ENCODE data around the gene TRMT112.

Gene TRMT112

DNA sequence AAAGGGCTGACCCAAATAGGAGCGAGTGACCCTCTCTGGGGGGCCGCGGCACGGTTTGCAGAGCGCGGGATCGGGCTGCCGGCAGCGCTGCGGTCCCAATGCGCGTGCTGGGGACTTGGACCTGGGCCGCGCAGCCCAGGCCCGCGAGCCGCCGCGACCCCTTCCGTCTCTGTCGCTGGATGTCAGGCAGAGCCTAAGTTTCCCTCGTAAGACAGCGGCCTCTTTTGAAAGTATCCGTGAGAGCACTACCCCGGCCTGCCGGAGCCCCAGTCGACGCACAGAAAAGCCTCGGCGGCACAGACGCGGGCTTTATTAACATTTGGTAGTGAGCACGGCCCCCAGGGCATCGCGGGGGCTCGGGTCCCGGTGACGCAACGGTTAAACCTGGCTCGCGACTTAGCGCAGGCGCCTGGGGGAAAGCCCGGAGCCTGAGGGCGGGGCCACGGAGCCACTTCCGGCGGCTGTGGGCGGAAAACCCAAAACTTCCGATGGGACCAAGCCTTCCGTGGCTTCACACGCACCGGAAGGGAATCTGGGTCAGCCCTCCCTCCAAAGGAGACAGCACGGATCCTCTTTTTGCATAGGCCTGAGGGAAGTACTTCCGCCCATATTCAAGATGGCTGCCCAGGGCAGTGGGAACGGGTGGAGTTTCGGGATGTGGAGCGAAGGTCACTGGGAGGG, 47.7 kb downstream of the TRMT112 start:
- Histone ChIP-seq H3K4me1 (ENCODE audit: control insufficient read depth, insufficient read depth, low read length, poor library complexity, severe bottlenecking) (peaks cover 12% of the 10 kb centered on the region), H3K27ac (ENCODE audit: insufficient read depth, low read length, poor library complexity, severe bottlenecking) (peak overlapping the region; percentile 98), H3K4me3 (ENCODE audit: insufficient read depth, low read depth, low read length, poor library complexity, severe bottlenecking) (peak overlapping the region; percentile 61)

DNA sequence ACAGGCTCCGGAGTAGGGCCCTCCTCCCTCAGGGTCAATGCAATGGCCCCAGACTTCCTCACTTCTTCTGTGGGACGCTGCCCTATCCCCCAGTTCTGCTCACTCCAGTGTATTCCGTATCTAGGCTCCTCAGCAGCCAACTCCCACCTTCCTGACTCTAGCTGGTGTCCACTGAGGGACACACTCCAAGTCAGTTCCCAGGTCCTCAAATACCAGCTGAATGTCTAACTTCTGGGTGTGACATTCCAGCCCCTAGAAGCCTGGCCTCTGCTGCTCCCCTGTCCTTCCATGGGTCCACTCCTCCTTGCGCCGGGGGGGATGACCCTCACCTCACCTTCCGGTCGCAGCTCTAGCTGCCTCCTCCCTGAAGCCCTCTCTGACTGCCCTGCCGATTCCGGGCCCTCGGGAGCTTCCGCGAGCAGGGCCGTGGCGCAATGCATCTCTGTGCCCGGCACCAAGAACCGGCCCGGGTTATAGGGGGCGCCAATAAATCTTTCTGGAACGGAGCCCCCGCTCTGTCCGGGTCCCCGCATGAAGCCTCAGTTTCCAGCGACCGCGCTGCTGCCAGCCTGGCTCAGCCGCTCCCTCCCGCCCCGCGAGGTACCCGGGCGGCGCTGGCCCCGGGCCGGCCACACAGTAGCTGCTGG, 48.3 kb downstream of the TRMT112 start:
- peak overlapping the region; percentile 98 for H3K27ac ChIP-seq (ENCODE audit: insufficient read depth, low read length, poor library complexity, severe bottlenecking)
- peaks cover under 1% of the 10 kb centered on the region for H3K36me3 ChIP-seq (ENCODE audit: control insufficient read depth, insufficient read depth, low read length)
- DNase-seq: no peak
- H3K27me3 ChIP-seq (replicated peaks; ENCODE audit: control insufficient read depth, insufficient read depth, low read length, poor library complexity, severe bottlenecking): no peaks in the 10 kb centered on the region
- H3K4me1 ChIP-seq (ENCODE audit: control insufficient read depth, insufficient read depth, low read length, poor library complexity, severe bottlenecking): peaks cover 12% of the 10 kb centered on the region
- no peaks in the 10 kb centered on the region for H3K9me3 ChIP-seq (ENCODE audit: control insufficient read depth, low read length)
- peak overlapping the region; percentile 61 for H3K4me3 ChIP-seq (ENCODE audit: insufficient read depth, low read depth, low read length, poor library complexity, severe bottlenecking)

More for the DNA sequence above, 47.7 kb downstream of the TRMT112 start:
- Histone ChIP-seq H3K27me3 (replicated peaks; ENCODE audit: control insufficient read depth, insufficient read depth, low read length, poor library complexity, severe bottlenecking) (no peaks in the 10 kb centered on the region), H3K9me3 (ENCODE audit: control insufficient read depth, low read length) (no peaks in the 10 kb centered on the region), H3K36me3 (ENCODE audit: control insufficient read depth, insufficient read depth, low read length) (no peaks in the 10 kb centered on the region)
- peak; percentile 96 to 97 (median 97) for DNase-seq

DNA sequence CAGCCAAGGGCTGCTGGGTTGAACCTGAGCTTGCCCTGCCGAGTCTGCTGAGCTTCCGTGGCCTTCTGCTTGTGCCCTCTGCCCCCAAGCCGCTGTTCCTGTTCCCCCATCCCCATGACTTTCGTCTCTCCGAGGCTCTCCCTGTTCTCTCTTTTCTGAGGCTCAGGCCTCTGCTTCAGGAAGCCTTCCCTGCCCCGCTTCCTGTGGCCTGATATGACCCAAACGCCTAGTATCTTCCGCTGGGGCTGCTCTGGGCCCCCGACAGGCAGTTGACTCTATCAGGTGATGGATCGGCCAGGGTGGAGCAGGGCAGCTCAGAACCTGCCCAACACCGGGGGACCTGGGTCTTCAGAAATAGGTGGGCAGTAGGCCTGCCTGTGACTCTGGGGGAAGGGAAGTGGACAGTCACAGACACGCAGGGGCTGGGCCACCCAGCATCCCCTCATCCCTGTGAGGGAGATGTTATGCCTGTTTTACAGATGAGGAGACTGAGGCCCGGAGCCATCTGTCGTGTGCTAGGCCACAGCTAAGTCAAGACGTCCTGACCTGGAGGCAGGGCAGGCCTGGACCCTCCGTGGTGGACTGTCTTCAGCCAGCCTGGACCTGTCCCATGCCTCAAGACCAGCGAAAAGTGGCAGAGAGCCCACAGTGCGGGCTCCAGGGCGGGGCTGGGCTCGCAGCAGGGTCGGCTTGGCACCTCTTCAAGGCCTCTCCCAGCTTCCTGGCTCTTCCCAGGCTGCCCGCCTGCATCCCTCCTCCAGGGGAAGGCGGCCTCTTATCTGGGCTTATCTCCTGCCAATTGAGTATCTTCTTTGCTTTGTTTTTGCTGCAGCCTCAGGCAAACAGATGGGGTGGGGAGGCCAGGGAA, 49.1 kb downstream of the TRMT112 start:
- Histone ChIP-seq H3K4me1 (ENCODE audit: control insufficient read depth, insufficient read depth, low read length, poor library complexity, severe bottlenecking) (peaks cover 12% of the 10 kb centered on the region), H3K9me3 (ENCODE audit: control insufficient read depth, low read length) (no peaks in the 10 kb centered on the region), H3K36me3 (ENCODE audit: control insufficient read depth, insufficient read depth, low read length) (peaks cover 6% of the 10 kb centered on the region), H3K27ac (ENCODE audit: insufficient read depth, low read length, poor library complexity, severe bottlenecking) (peak overlapping the region; percentile 98), H3K27me3 (replicated peaks; ENCODE audit: control insufficient read depth, insufficient read depth, low read length, poor library complexity, severe bottlenecking) (no peaks in the 10 kb centered on the region), H3K4me3 (ENCODE audit: insufficient read depth, low read depth, low read length, poor library complexity, severe bottlenecking) (peak overlapping the region; percentile 61)
- no peak for DNase-seq

DNA sequence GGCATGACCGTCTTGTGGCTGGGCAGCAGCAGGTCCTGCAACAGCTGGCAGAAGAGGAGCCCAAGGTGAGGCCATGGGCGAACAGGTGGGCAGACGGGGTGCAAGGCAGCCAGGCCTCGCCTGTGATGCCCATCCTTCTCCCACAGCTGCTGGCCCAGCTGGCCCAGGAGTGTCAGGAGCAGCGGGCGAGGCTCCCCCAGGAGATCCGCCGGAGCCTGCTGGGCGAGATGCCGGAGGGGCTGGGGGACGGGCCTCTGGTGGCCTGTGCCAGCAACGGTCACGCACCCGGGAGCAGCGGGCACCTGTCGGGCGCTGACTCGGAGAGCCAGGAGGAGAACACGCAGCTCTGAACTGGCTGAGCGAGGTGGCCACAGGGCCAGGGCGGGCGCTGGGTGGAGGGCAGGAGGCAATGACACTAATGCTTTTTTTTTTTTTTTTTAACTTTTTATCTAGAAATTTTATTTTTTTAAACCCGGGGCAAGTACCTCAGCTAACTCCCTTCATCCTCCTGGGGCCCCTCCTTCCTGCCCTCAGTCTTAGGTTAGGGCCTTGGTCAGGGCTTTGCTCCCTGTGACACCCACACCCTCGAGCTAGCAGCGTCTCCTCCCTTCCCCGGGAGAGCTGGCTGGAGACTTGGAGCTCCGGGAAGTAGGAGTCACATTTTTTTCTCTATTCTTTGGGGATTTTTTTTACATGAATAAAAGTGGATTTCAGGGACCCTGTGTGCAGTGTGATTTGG, 50.0 kb downstream of the TRMT112 start:
- Histone ChIP-seq H3K9me3 (ENCODE audit: control insufficient read depth, low read length) (no peaks in the 10 kb centered on the region), H3K4me3 (ENCODE audit: insufficient read depth, low read depth, low read length, poor library complexity, severe bottlenecking) (no peak overlapping the region), H3K36me3 (ENCODE audit: control insufficient read depth, insufficient read depth, low read length) (peaks cover 6% of the 10 kb centered on the region), H3K27ac (ENCODE audit: insufficient read depth, low read length, poor library complexity, severe bottlenecking) (no peak overlapping the region), H3K4me1 (ENCODE audit: control insufficient read depth, insufficient read depth, low read length, poor library complexity, severe bottlenecking) (peaks cover 12% of the 10 kb centered on the region), H3K27me3 (replicated peaks; ENCODE audit: control insufficient read depth, insufficient read depth, low read length, poor library complexity, severe bottlenecking) (no peaks in the 10 kb centered on the region)
- no peak for DNase-seq

Measured in effector memory CD4-positive, alpha-beta T cell (primary cell).